OCI-LY7 (cell line): ENCODE data around the gene TFCP2L1. TPM values are rescaled to one million over a fixed set of nuclear protein-coding genes. Genes with fewer than 3 reads are reported as not detected.
"Not testable (repeated sequence)": the region's sequence is repeated elsewhere in the genome, so short reads cannot be mapped to it uniquely, and the experiment has no call there.

Experiments used
- BruUV-seq: library from RNA; stranded (reverse); fragments of 400-500 nt; replicated peaks from 2 replicates; lab custom pipeline; 2021; lab: Mats Ljungman, UMichigan
- CTCF ChIA-PET: fragments of 300-600 bp; sonication (Branson Sonifier 250); formaldehyde crosslinking; loops from one replicate; lab custom pipeline; 2022; ENCODE audit warnings: antibody characterized with exemption; ENCODE audit not compliant: unreplicated experiment; lab: Charles Lee
- POLR2A ChIA-PET: fragments of 300-600 bp; sonication (Branson Sonifier 250); formaldehyde crosslinking; loops from one replicate; lab custom pipeline; 2022; ENCODE audit warnings: antibody characterized with exemption; lab: Charles Lee
- DNase-seq: peaks from one replicate; pipeline ENCODE4 v3.0.0-alpha.2; 2015; ENCODE audit warnings: low spot score
- H2AFZ ChIP-seq: fragments of 200-600 bp; sonication (generic), shearing (Covaris generic); 2 replicates; pipeline ENCODE4 v1.6.1; 2014; ENCODE audit warnings: mild to moderate bottlenecking, antibody characterized with exemption, low read length, moderate library complexity
- H3K27ac ChIP-seq: fragments of 200-600 bp; sonication (generic); 2 replicates; pipeline ENCODE4 v1.5.1; 2014; ENCODE audit warnings: mixed run types, low read depth, mild to moderate bottlenecking, moderate library complexity, low read length, inconsistent platforms; ENCODE audit not compliant: poor library complexity, severe bottlenecking
- H3K36me3 ChIP-seq: fragments of 200-600 bp; sonication (generic); 2 replicates; pipeline ENCODE4 v1.6.1; 2014; ENCODE audit warnings: mild to moderate bottlenecking, antibody characterized with exemption, low read length, moderate library complexity, mixed read lengths; ENCODE audit not compliant: insufficient read depth
- H3K4me1 ChIP-seq: fragments of 200-600 bp; sonication (generic); 2 replicates; pipeline ENCODE4 v1.5.1; 2014; ENCODE audit warnings: mild to moderate bottlenecking, low read length; ENCODE audit not compliant: insufficient read depth, poor library complexity, severe bottlenecking
- H3K4me2 ChIP-seq: fragments of 200-600 bp; sonication (generic); 2 replicates; pipeline ENCODE4 v1.6.1; 2014; ENCODE audit warnings: mild to moderate bottlenecking, low read length
- H3K4me3 ChIP-seq: fragments of 200-600 bp; sonication (generic); 2 replicates; pipeline ENCODE4 v1.5.1; 2014; ENCODE audit warnings: mild to moderate bottlenecking, low read depth, low read length; ENCODE audit not compliant: poor library complexity, severe bottlenecking
- H3K79me2 ChIP-seq: fragments of 200-600 bp; sonication (generic); 2 replicates; pipeline ENCODE4 v1.6.1; 2016; ENCODE audit warnings: low read depth, mild to moderate bottlenecking, low read length, moderate library complexity, mixed read lengths; ENCODE audit not compliant: insufficient read depth
- H3K9me2 ChIP-seq: fragments of 200-600 bp; sonication (generic); 2 replicates; pipeline ENCODE4 v1.6.1; 2016; ENCODE audit warnings: mild to moderate bottlenecking, low read length, mixed read lengths; ENCODE audit not compliant: insufficient read depth
- H3K9me3 ChIP-seq: fragments of 200-600 bp; sonication (generic); 2 replicates; pipeline ENCODE4 v1.6.1; 2014; ENCODE audit warnings: mild to moderate bottlenecking, mixed run types, low read length, mixed read lengths
- H4K20me1 ChIP-seq: fragments of 200-600 bp; sonication (generic); 2 replicates; pipeline ENCODE4 v1.6.1; 2014; ENCODE audit warnings: mild to moderate bottlenecking, antibody characterized with exemption, low read length, moderate library complexity, mixed read lengths; ENCODE audit not compliant: insufficient read depth
- CTCF ChIP-seq: fragments of 200-600 bp; sonication (generic); conservative IDR thresholded peaks from 2 replicates; pipeline ENCODE4 v1.5.1; 2014; ENCODE audit warnings: mild to moderate bottlenecking, antibody characterized with exemption, low read length, moderate library complexity, mixed read lengths
- EZH2phosphoT487 ChIP-seq: fragments of 200-600 bp; sonication (generic); IDR thresholded peaks from 2 replicates; pipeline ENCODE4 v1.6.1; 2018; ENCODE audit warnings: low read depth, borderline replicate concordance, mild to moderate bottlenecking, mixed run types, antibody characterized with exemption, low read length, moderate library complexity, mixed read lengths
- intact Hi-C: fragments of 100-400 bp; cut with micrococcal nuclease; formaldehyde crosslinking; loops from one replicate; pipeline ENCODE4 v1.10.0; 2022; ENCODE audit not compliant: unreplicated experiment
- total RNA-seq, 2 experiments: library from RNA; depleted of rRNA in 1 of 2; stranded (reverse); fragments of >200 nt in 1 of 2; shearing (Covaris generic) in 1 of 2; gene quantifications; 2 replicates each; pipeline ENCODE4 v1.2.3, GENCODE V29; 2014 to 2022

Gene TFCP2L1
- total RNA-seq, 2 experiments from 2014 or later: 0.06 to 1.4 TPM

DNA sequence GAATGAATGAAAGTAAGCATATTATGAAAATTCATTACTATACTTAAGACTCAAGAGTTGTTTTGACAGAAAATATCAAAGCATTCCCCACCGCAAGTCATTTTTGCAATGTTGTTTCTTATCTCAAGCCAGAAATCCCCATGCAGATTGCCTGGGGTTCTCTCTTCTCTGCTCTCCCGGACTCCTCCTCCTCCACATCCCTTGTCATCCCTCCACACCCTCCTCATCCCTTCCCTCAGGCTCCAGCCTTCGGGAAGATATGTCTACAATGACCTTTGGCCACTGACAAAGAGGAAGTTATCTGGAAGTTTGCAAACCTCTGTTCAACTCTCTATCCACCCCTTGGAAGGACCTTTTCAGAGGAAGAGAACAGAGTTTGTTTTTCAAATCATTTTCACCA lies 11.9 kb downstream of the TFCP2L1 start:
- BruUV-seq: no TSS peak
- CTCF ChIA-PET: no interaction called here
- TF ChIP-seq EZH2phosphoT487 (no peak), CTCF (no peak)

DNA sequence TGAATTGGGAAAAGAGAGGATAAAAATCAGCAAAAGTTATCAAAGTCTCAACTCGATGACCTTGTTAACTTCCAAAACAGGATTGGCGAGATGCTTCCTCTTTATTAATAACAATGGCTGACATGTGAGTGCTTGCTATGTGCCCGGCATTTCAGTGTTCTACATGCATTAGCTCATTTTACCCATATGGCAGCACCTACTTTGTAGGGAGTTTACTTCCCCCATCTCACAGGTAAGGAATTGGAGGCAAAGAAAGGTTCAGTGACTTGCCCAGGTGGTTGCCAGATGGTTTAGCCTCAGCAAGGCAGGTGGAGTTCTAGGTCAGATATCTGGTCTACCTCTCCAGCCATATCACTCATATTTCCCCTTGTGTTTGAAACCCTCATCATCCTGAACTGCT lies 12.4 kb downstream of the TFCP2L1 start:
- Histone ChIP-seq H3K9me2 (no peaks in the 10 kb centered on the region), H3K9me3 (no peaks in the 10 kb centered on the region), H2AFZ (no peak overlapping the region), H4K20me1 (no peaks in the 10 kb centered on the region), H3K36me3 (no peaks in the 10 kb centered on the region), H3K4me3 (no peak overlapping the region), H3K4me2 (no peak overlapping the region), H3K79me2 (no peaks in the 10 kb centered on the region), H3K27ac (no peak overlapping the region), H3K4me1 (no peaks in the 10 kb centered on the region)
- no peak for TF ChIP-seq CTCF
- TF ChIP-seq EZH2phosphoT487: no peak
- DNase-seq: no peak
- no TSS peak for BruUV-seq
- POLR2A ChIA-PET: no interaction called here
- intact Hi-C loops: no loop called here
- CTCF ChIA-PET: no interaction called here

More for the DNA sequence above, 11.9 kb downstream of the TFCP2L1 start:
- Histone ChIP-seq H3K9me3 (no peaks in the 10 kb centered on the region), H3K27ac (no peak overlapping the region), H3K4me1 (no peaks in the 10 kb centered on the region), H3K4me3 (no peak overlapping the region), H3K36me3 (no peaks in the 10 kb centered on the region), H3K4me2 (no peak overlapping the region), H3K79me2 (no peaks in the 10 kb centered on the region), H3K9me2 (no peaks in the 10 kb centered on the region), H2AFZ (no peak overlapping the region), H4K20me1 (no peaks in the 10 kb centered on the region)
- POLR2A ChIA-PET: no interaction called here
- DNase-seq: no peak
- intact Hi-C loops: no loop called here

DNA sequence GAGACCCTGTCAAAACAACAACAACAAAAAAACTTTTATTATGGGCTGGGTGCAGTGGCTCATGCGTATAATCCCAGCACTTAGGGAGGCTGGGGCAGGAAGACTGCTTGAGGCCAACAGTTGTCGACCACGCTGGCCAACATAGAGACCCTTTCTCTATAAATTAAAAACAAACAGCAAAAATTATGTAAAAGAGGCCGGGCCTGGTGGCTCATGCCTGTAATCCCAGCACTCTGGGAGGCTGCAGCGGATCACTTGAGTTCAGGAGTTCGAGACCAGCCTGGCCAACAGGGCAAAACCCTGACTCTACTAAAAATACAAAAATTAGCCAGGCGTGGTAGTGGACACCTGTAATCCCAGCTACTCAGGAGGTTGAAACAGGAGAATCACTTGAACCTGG lies 15.6 kb downstream of the TFCP2L1 start:
- CTCF ChIA-PET, POLR2A ChIA-PET, intact Hi-C loops, DNase-seq, H3K4me1 ChIP-seq, H2AFZ ChIP-seq, H3K9me2 ChIP-seq, H3K9me3 ChIP-seq, H3K36me3 ChIP-seq, H3K27ac ChIP-seq, H3K79me2 ChIP-seq, H3K4me3 ChIP-seq, BruUV-seq, H3K4me2 ChIP-seq, H4K20me1 ChIP-seq: not testable (repeated sequence)
